SJCRH30 (cell line): ENCODE data around the gene NFKBIL1. TPM values are rescaled to one million over a fixed set of nuclear protein-coding genes. Genes with fewer than 3 reads are reported as not detected.

Experiments used
- DNase-seq, 2 experiments: peaks; one replicate each; pipeline ENCODE4 v3.0.0-alpha.2; 2015 to 2020
- H3K27ac ChIP-seq: fragments of 250-450 bp; sonication (Bioruptor Pico); 2 replicates; pipeline ENCODE4 v1.5.1; 2020; ENCODE audit warnings: mild to moderate bottlenecking, moderate library complexity
- H3K27me3 ChIP-seq: fragments of 250-450 bp; sonication (Bioruptor Pico); 2 replicates; pipeline ENCODE4 v1.5.1; 2020; ENCODE audit warnings: mild to moderate bottlenecking, moderate library complexity
- H3K36me3 ChIP-seq: fragments of 250-450 bp; sonication (Bioruptor Pico); 2 replicates; pipeline ENCODE4 v1.5.1; 2020; ENCODE audit warnings: mild to moderate bottlenecking, moderate library complexity
- H3K4me1 ChIP-seq: fragments of 250-450 bp; sonication (Bioruptor Pico); 2 replicates; pipeline ENCODE4 v1.5.1; 2020; ENCODE audit warnings: mild to moderate bottlenecking, moderate library complexity
- H3K4me3 ChIP-seq: fragments of 250-450 bp; sonication (Bioruptor Pico); 2 replicates; pipeline ENCODE4 v1.5.1; 2020; ENCODE audit warnings: mild to moderate bottlenecking, moderate library complexity
- H3K9me3 ChIP-seq: fragments of 250-450 bp; sonication (Bioruptor Pico); replicated peaks from 2 replicates; pipeline ENCODE4 v1.5.1; 2020; ENCODE audit warnings: mild to moderate bottlenecking, moderate library complexity
- total RNA-seq: library from RNA; depleted of rRNA; stranded (reverse); fragments of >200 nt; shearing (Covaris generic); gene quantifications from 2 replicates; pipeline ENCODE4 v1.2.3, GENCODE V29; 2014

The NFKBIL1 gene
- total RNA-seq, 1 experiment from 2014 or later, result 8.5 TPM

- no peaks in the 10 kb centered on the region for H3K9me3 ChIP-seq
- H3K4me1 ChIP-seq, result no peaks in the 10 kb centered on the region; the same call in 1 of the 2 replicates
- peaks cover 62% of the 10 kb centered on the region for H3K36me3 ChIP-seq
- no peak overlapping the region for H3K27ac ChIP-seq
- DNase-seq, result no peak
- no peaks in the 10 kb centered on the region for H3K27me3 ChIP-seq
- no peak overlapping the region for H3K4me3 ChIP-seq
Observed at GRCh38 chr6:31531162-31531561, 16.2 kb upstream of the NFKBIL1 start.

- H3K4me3 ChIP-seq, result no peak overlapping the region
- no peak overlapping the region for H3K27ac ChIP-seq
- peaks cover 71% of the 10 kb centered on the region for H3K36me3 ChIP-seq
- DNase-seq, result no peak
- peaks cover 4% of the 10 kb centered on the region for H3K4me1 ChIP-seq
- H3K27me3 ChIP-seq, result no peaks in the 10 kb centered on the region
- no peaks in the 10 kb centered on the region for H3K9me3 ChIP-seq
Observed at GRCh38 chr6:31531771-31532643, 15.4 kb upstream of the NFKBIL1 start.

DNA sequence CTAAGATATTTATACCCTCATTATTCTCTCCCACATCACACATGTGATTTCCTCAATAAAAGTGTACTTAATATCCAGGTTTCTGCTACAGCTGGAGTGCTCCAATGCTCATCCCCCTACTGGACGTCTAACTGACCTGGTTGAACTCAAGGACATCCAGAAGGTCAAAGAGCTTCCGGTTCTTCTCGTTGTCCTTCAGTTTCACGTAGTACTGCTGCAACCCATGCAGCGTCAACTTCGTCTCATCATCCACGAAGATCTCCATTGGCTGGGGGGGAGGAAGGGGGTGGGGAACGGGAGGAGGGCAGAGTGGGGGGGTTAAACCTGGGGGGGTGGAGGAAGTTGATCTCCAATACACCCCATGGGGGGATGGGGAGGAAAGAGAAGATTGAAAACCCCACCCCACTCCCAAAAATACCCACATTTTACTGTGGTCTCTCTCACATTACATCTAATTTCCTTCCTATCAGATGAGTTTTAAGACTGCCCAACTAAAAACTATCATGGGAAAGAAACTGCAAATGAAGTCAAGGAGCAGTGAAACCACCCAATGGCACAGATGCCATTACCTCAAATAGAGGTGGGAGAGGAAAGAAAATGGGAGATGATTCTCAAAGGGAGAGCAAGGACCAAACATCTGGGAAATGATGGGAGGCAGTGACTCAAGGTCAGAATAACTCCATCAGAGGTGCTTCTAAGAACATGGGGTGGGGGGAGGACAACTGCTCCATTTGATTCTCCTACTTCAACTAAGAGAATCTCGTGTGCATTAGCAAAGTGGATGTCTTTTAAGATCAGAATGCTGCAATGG lies 14.6 kb upstream of the NFKBIL1 start:
- H3K4me1 ChIP-seq, result peaks cover 11% of the 10 kb centered on the region
- H3K36me3 ChIP-seq, result peaks cover 79% of the 10 kb centered on the region
- H3K4me3 ChIP-seq, result no peak overlapping the region
- no peak for DNase-seq
- no peaks in the 10 kb centered on the region for H3K9me3 ChIP-seq
- H3K27ac ChIP-seq, result no peak overlapping the region
- H3K27me3 ChIP-seq, result no peaks in the 10 kb centered on the region

DNA sequence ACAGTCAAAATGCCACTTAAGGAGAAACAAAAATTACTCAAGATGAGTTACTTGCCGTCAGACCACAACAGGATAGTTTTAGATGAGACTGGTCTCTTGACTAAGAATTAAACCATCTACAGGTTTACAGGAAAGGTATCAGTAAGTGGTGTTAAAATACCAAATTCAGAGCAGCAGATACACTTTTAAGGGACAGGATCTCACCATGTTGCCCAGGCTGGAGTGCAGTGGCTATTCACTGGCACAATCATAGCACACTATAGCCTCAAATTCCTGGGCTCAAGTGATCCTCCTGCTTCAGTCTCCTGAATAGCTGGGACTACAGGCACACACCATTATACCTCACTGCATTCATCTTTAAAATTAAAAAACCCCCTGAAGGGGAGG lies 14.0 kb upstream of the NFKBIL1 start:
- Histone ChIP-seq H3K4me3 (no peak overlapping the region), H3K27ac (no peak overlapping the region), H3K4me1 (peaks cover 17% of the 10 kb centered on the region), H3K36me3 (peaks cover 85% of the 10 kb centered on the region), H3K9me3 (no peaks in the 10 kb centered on the region), H3K27me3 (no peaks in the 10 kb centered on the region)
- no peak for DNase-seq

DNA sequence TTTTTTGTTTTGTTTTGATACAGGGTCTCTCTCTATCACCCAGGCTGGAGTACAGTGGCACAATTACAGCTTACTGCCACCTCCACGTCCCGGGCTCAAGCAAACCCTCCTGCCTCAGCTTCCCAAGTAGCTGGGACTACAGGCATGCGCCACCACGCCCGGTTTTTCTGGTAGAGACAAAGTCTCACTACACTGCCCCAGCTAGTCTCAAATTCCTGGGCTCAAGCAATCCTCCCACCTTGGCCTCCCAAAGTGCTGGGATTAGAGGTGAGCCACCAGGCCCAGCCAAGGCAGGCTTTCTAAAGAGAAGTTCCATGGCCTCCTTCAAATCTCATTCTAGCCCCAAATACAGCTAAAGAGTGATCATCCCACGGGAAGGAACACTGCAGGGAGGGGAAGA lies 13.4 kb upstream of the NFKBIL1 start:
- Histone ChIP-seq H3K27me3 (no peaks in the 10 kb centered on the region), H3K9me3 (no peaks in the 10 kb centered on the region), H3K4me3 (no peak overlapping the region), H3K36me3 (peaks cover 91% of the 10 kb centered on the region), H3K4me1 (peaks cover 22% of the 10 kb centered on the region), H3K27ac (no peak overlapping the region)
- DNase-seq, result no peak

DNA sequence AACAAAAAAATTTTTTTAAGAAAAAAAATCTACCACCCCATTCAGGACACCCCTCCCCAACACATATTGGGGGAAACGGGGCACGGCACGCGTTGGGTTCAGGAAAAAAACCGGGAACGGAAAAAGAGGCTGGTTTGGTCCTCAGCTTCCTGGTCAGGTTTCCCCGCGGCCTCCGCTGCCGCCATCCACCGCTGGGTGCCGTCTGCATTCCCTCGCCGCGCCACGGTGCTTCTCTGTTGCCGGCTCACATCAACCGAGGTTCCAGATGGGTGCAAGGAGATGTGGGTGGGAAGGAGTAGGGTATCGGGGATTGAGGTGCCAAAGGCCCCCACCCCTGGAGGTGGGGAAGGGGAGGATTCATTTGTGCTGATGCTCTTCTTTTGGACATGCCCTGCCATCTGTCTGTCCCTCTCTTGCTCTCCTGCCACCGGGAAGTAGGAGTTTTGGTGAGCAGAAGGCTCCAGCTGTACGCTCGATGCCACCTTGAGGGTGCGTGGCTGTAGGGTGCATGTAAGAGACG lies 12.8 kb upstream of the NFKBIL1 start:
- Histone ChIP-seq H3K9me3 (no peaks in the 10 kb centered on the region), H3K4me1 (peaks cover 28% of the 10 kb centered on the region), H3K27me3 (no peaks in the 10 kb centered on the region), H3K27ac (no peak overlapping the region), H3K36me3 (peaks cover 95% of the 10 kb centered on the region), H3K4me3 (no peak overlapping the region)
- no peak for DNase-seq

DNA sequence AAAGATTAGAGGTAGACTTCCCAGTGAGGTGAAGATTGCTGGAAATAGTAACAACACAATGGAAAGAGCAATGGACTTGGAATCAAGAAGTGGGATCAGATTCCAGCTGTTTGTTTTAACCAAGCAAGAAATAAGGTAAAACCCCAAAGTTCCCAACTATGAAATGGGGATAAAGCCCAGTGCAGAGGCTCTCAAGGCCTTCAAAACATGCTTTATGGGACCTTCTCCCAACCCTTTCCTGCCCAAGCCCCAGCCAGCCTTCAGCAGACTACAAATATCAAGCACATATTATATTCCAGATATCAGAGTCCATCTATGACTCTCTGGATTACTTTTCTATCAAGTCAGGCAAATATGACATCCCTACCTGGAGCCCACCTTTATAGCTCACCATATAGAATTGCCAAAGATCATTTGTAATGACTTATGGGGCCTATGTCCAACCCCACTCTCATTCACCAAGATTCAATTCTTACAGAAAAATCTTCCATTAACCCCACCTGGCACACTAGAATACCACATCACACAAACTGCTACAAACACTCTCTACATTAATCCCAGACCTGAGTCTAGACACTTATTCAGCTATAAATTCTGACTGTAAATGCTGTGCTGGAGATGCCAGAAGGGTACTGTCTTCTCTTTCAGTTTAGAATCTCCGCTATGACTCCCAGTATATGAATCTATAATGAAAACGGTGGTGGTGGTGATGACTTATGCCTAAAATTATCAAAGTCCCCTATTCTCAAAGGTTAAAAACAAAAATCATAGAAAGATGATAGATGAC lies 11.7 kb upstream of the NFKBIL1 start:
- DNase-seq, result no peak
- Histone ChIP-seq H3K36me3 (peaks cover 99% of the 10 kb centered on the region), H3K9me3 (no peaks in the 10 kb centered on the region), H3K27ac (no peak overlapping the region), H3K4me1 (peaks cover 28% of the 10 kb centered on the region), H3K4me3 (no peak overlapping the region), H3K27me3 (no peaks in the 10 kb centered on the region)

GRCh38 chr6:31538805-31539400 lies 8.5 kb upstream of the NFKBIL1 start:
- Histone ChIP-seq H3K9me3 (no peaks in the 10 kb centered on the region), H3K36me3 (peaks cover 73% of the 10 kb centered on the region), H3K27ac (no peak overlapping the region), H3K4me3 (0 out of 2 replicates have a peak overlapping the region, but pooled peaks have one; percentile 5), H3K27me3 (no peaks in the 10 kb centered on the region), H3K4me1 (peaks cover 31% of the 10 kb centered on the region)
- DNase-seq, result no peak

DNA sequence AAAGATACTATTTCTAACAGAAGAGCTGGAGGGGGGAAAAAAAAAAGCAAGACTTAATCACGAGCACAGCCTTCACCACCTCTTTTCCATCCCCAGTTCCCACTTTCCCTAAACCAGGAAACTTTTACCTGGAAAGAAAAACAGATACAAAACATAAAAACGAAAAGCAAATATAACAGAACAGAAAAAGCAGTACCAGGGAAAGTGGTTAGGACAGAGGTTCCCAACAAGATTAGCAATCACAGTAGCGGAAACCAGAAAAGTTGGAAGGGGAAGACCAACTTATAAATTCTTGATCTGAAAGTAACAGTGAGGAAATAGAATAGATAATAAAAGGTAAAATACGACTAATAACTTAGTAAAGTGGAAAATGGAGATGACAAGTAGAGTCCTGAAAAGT lies 6.8 kb upstream of the NFKBIL1 start:
- Histone ChIP-seq H3K4me3 (peak overlapping the region; percentile 82), H3K9me3 (no peaks in the 10 kb centered on the region), H3K27me3 (no peaks in the 10 kb centered on the region), H3K4me1 (peaks cover 44% of the 10 kb centered on the region), H3K36me3 (peaks cover 56% of the 10 kb centered on the region), H3K27ac (peak overlapping the region; percentile 98)
- DNase-seq, result no peak

DNA sequence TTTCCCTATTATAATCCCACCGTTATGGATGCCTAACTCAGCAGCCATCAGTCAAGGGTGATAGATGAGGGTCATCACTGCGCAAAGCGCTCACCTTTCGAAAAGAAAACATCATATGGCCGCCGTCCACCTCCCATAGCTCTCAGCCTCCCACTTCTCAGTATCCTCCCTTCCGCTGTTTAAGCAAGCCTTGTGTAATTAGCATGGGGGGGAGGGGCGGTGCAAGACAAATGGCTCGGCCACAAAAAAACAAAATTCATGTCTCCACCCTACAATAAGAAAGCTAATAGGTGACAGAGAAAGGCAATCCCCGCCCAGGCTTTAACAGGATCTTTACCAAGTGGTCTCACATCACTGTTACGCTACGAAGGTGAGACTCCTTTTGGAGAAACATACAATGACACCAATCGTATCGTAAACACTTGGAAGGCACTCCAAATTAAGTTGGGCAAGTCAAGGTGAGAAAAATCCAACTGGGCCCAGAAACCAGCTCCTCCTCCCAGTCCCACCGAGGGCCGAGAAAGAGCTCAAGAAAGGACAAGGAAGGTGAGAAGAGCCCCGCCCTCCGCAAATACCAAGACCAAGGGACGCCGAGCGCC lies 6.2 kb upstream of the NFKBIL1 start:
- DNase-seq, result peak; percentile 34 to 52
- peak overlapping the region; percentile 82 for H3K4me3 ChIP-seq
- H3K9me3 ChIP-seq, result no peaks in the 10 kb centered on the region
- peaks cover 44% of the 10 kb centered on the region for H3K4me1 ChIP-seq
- no peaks in the 10 kb centered on the region for H3K27me3 ChIP-seq
- peak overlapping the region; percentile 98 for H3K27ac ChIP-seq
- H3K36me3 ChIP-seq, result peaks cover 51% of the 10 kb centered on the region

GRCh38 chr6:31541658-31542521 lies 5.5 kb upstream of the NFKBIL1 start, which contains the start of gene DDX39B:
Gene DDX39B (minus strand): TSS chr6:31542003. CDS start chr6:31540532, 1,471 bp downstream.
- H3K4me1 ChIP-seq, result peaks cover 41% of the 10 kb centered on the region
- H3K36me3 ChIP-seq, result peaks cover 43% of the 10 kb centered on the region
- H3K4me3 ChIP-seq, result peak within 1 kb of the TSS; percentile 82
- no peaks in the 10 kb centered on the region for H3K27me3 ChIP-seq
- DNase-seq, result peak; percentile 96 to 98
- H3K27ac ChIP-seq, result peak within 1 kb of the TSS; percentile 98
- H3K9me3 ChIP-seq, result no peaks in the 10 kb centered on the region

DNA sequence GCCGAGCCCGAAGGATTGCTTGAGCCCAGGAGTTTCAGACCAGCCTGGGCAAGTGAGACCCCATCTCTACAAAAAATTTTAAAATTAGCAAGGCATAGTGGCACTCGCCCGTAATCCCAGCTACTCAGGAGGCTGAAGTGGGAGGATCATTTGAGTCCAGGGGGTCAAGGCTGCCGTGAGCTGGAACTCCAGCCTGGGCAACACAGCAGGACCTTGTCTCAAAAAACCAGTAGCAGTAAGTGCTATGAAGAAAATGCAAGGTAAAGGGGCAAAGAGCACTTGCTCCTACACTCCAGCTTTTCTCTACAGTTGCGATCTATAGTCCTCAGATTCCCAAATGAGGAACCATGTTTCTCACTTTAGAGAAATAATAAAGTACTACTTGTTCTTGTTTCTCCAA lies 3.8 kb upstream of the NFKBIL1 start:
- no peak overlapping the region for H3K27ac ChIP-seq
- no peak overlapping the region for H3K4me3 ChIP-seq

GRCh38 chr6:31544676-31545075 lies 2.7 kb upstream of the NFKBIL1 start:
- Histone ChIP-seq H3K27me3 (no peaks in the 10 kb centered on the region), H3K36me3 (peaks cover 16% of the 10 kb centered on the region), H3K9me3 (no peaks in the 10 kb centered on the region), H3K4me3 (no peak overlapping the region), H3K27ac (peak overlapping the region; percentile 16), H3K4me1 (peaks cover 21% of the 10 kb centered on the region)
- peak in 1 of 2 experiments; percentile 72 for DNase-seq

More for the DNA sequence above, 3.8 kb upstream of the NFKBIL1 start:
- no peak for DNase-seq
- H3K36me3 ChIP-seq, result peaks cover 26% of the 10 kb centered on the region
- no peaks in the 10 kb centered on the region for H3K27me3 ChIP-seq
- H3K4me1 ChIP-seq, result peaks cover 31% of the 10 kb centered on the region
- no peaks in the 10 kb centered on the region for H3K9me3 ChIP-seq
